Small intestine (tissue), 7 donors: ENCODE measurements around the gene APBB2. TPM values are rescaled to one million over a fixed set of nuclear protein-coding genes. Genes with fewer than 3 reads are reported as not detected.

ENCODE experiments used
- DNase-seq, 2 donors: peaks; one replicate each; pipeline versions ENCODE4 v3.0.0 to v3.0.0-alpha.2; 2013
- FAIRE-seq: peaks from 2 replicates; lab custom pipeline; 2012; peaks lifted over from hg19 to GRCh38; lab: Jason Lieb, UNC
- H3K27ac ChIP-seq, 3 donors: one replicate each; pipeline ENCODE4 v1.5.1; 2013; ENCODE audit warnings: low read length in 2 of 3, mild to moderate bottlenecking in 2 of 3, control low read depth in 1 of 3, inconsistent platforms in 1 of 3, low read depth in 1 of 3, moderate library complexity in 1 of 3
- H3K27me3 ChIP-seq, 3 donors: one replicate each; pipeline ENCODE4 v1.6.1; 2013; ENCODE audit warnings: low read length in 3 of 3, inconsistent platforms in 1 of 3; ENCODE audit not compliant: control insufficient read depth in 3 of 3, insufficient read depth in 3 of 3
- H3K36me3 ChIP-seq, 3 donors: one replicate each; pipeline ENCODE4 v1.6.1; 2013; ENCODE audit warnings: low read length in 3 of 3, inconsistent platforms in 1 of 3, low read depth in 1 of 3, mild to moderate bottlenecking in 1 of 3, moderate library complexity in 1 of 3; ENCODE audit not compliant: control insufficient read depth in 3 of 3, insufficient read depth in 2 of 3
- H3K4me1 ChIP-seq, 3 donors: one replicate each; pipeline ENCODE4 v1.6.1; 2013; ENCODE audit warnings: low read length in 2 of 3, inconsistent platforms in 1 of 3, low read depth in 1 of 3, mild to moderate bottlenecking in 1 of 3, moderate library complexity in 1 of 3; ENCODE audit not compliant: control insufficient read depth in 3 of 3, insufficient read depth in 2 of 3
- H3K4me3 ChIP-seq, 3 donors: one replicate each; pipeline ENCODE4 v1.5.1; 2013; ENCODE audit warnings: low read length in 3 of 3, control low read depth in 1 of 3, inconsistent platforms in 1 of 3, low read depth in 1 of 3, mild to moderate bottlenecking in 1 of 3, moderate library complexity in 1 of 3
- H3K9me3 ChIP-seq, 2 donors: one replicate each; pipeline ENCODE4 v1.6.1; 2013; ENCODE audit warnings: low read depth in 1 of 2, low read length in 1 of 2; ENCODE audit not compliant: control insufficient read depth in 2 of 2, insufficient read depth in 1 of 2
- WGBS, 3 donors: extraction: QIAGEN DNeasy Blood & Tissue Kit; methylation state at CpG; one replicate each; pipeline ENCODE4 v1.1.7; 2013; 5-methylcytosine and 5-hydroxymethylcytosine counted together
- polyA plus RNA-seq, 4 donors: library from polyadenylated mRNA; stranded (reverse) in 3 of 4; unstranded in 1 of 4; fragments of 200-250 nt in 3 of 4; fragments of 120-200 nt in 1 of 4; gene quantifications; one replicate each; pipeline versions ENCODE4 v1.2.1 to v1.2.3, GENCODE V29; 2013
- donor health status: healthy with polysubstance abuse.
- donor health status: control.
- donor health status: control.
- donor health status: Bipolar disorder and iron deficiency.
- donor health status: healthy.

The APBB2 gene
- polyA plus RNA-seq, 4 donors: 4.5 to 19.8 (median 8.9) TPM

DNA sequence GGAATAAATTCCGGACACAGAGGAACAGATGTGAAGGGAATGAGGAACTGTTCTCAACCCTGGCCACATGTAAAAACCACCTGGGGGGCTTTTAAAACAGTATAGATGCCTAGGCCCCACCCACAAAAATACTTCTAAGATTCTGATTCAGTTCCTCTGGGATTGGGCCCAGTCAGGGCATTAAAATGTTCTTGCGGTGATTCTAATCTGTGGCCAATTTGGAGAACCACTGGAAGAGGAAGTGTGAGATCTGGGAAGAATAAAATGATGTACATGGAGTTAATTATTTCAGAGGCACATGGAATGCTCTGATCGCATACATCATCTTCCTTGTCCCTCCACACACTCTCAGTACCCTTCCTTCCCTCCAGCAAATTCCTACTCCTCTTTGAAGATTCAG, 192.2 kb downstream of the APBB2 start:
- H3K4me3 ChIP-seq: no peak overlapping the region
- peaks cover 4 to 32% of the 10 kb centered on the region in 2 donors for H3K9me3 ChIP-seq
- H3K4me1 ChIP-seq: no peaks in the 10 kb centered on the region
- FAIRE-seq (no peak), DNase-seq (no peak)
- no peak overlapping the region for H3K27ac ChIP-seq
- H3K27me3 ChIP-seq: no peaks in the 10 kb centered on the region
- WGBS, 3 donors: 80 to 98% (median 96%) methylated on average over 3 of the region's 3 CpGs
- H3K36me3 ChIP-seq: peaks cover 0 to 2% (median 0%) of the 10 kb centered on the region in 3 donors

DNA sequence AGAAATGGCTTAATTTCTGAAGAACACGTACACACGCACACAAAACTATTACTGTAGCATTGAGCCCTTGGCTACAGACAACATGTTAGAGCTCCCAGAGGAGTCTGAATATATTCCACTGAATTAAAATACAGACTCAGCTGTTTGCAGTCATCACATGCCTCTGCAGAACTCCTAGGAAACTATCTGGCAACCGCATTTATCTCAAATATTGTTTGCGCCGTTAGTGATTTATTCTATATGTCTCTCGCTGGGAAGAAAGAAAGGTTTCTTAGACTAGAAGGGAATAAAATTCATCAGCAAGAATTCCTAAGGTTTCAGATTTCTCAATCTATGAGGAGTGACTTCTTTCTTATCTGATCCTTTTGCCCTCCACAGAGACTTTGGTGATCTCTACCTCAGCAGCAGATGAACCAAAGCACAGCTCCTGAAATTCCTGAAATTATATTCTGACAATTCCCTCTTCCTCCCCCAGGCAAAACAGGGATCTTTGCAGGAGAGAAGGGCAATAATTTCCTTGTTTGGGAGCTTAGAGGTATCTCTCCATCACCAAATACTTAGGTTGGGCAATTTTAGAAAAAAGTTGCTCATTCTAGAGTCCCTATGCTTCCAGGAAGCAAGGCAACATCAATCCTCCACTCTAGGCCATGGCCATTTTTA, 199.2 kb downstream of the APBB2 start:
- DNase-seq (no peak), FAIRE-seq (no peak)
- Histone ChIP-seq H3K27me3 (no peaks in the 10 kb centered on the region), H3K4me3 (no peak overlapping the region), H3K36me3 (peaks cover 0 to 13% (median 0%) of the 10 kb centered on the region in 3 donors), H3K27ac (no peak overlapping the region), H3K4me1 (no peaks in the 10 kb centered on the region), H3K9me3 (no peaks in the 10 kb centered on the region)
- WGBS, 3 donors: 70 to 96% (median 92%) methylated on average over 6 of the region's 6 CpGs

DNA sequence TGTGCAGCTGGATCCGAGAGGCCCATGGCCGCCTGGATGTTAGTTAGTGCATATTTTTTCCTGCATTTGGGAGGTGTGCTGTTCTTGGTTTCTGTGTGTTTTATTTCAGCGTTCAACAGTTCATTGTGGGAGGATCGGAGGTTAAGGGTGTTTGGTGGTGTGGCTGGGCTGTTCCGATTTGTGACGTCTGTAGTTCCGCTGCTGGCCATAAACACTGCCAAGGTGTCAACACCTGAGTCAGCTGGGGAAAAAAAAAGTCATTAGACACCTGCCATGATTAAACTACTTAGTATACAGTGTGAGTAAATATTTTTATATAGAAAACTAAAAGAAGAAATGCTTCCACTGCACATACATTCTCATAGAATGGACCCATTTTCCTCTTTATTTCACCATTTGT, 200.2 kb downstream of the APBB2 start:
- Histone ChIP-seq H3K36me3 (peaks cover 0 to 13% (median 0%) of the 10 kb centered on the region in 3 donors), H3K9me3 (no peaks in the 10 kb centered on the region), H3K4me1 (no peaks in the 10 kb centered on the region), H3K27ac (no peak overlapping the region), H3K27me3 (no peaks in the 10 kb centered on the region), H3K4me3 (no peak overlapping the region)
- WGBS, 3 donors: 90 to 93% (median 92%) methylated on average over 7 of the region's 7 CpGs
- no peak for DNase-seq
- no peak for FAIRE-seq

DNA sequence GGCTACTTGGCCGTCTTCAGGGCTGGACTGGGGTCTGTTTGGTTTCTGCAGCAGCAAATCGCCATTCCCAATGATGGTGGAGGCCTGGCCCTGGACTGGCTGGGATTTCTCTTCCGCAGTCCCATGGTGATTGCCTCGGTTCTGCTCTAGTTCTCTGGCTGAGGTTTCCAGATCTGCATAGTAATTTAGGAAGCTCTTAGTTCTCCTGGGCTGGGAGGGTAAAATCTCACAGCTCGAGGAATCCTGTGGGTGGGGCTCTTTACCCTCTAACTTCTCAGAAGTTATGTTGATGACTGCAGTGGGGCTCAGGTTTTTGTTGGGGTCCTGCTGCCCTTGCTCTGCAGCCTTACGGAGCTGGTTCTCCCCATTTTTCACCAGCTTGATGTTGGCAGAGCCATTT, 200.6 kb downstream of the APBB2 start:
- Histone ChIP-seq H3K4me3 (no peak overlapping the region), H3K4me1 (no peaks in the 10 kb centered on the region), H3K27me3 (no peaks in the 10 kb centered on the region), H3K36me3 (peaks cover 0 to 13% (median 0%) of the 10 kb centered on the region in 3 donors), H3K9me3 (no peaks in the 10 kb centered on the region), H3K27ac (no peak overlapping the region)
- no peak for DNase-seq
- 81 to 85% (median 85%) methylated on average over 6 of the region's 6 CpGs for WGBS, 3 donors
- no peak for FAIRE-seq

DNA sequence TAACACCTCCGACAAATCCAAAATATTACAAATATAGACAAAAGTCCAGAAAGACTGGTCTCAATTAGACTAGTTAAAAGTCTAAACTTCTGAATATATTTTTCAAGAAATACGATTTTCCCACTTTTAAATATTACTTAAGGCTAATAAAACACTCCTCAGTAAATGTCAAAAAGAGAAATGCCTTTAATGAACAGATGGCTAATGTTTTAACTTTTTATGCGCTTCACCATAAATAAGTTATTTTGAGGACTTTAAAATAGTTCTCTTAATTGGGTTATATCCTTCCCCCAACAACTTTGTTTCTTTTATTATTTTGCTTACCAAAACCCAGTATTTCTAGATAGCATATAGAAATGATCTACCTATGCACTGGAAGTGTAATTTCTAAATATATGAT, 201.4 kb downstream of the APBB2 start:
- DNase-seq (no peak), FAIRE-seq (no peak)
- Histone ChIP-seq H3K36me3 (peaks cover 0 to 13% (median 0%) of the 10 kb centered on the region in 3 donors), H3K4me1 (no peaks in the 10 kb centered on the region), H3K9me3 (no peaks in the 10 kb centered on the region), H3K27me3 (no peaks in the 10 kb centered on the region), H3K27ac (no peak overlapping the region), H3K4me3 (no peak overlapping the region)
- WGBS, 3 donors: 74 to 78% (median 78%) methylated on average over 3 of the region's 3 CpGs

DNA sequence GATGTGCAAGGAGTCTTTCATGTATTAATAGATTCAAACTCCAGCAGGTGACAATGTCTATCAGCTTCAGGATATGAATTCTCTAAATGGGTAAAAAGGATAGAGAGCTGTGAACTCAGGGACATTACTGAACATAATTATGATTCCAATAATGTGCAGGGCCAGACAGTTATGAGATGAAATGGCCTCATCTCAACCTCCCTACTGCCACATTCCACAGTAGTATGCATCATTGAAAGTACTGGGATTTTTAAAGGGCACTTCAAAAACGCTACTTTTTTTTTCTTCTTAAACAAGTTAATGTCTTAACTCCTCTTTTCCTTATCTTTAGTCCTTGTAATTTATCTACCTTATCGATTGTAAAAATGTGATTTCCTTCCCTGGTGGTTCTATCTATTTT, 202.0 kb downstream of the APBB2 start:
- Histone ChIP-seq H3K4me1 (no peaks in the 10 kb centered on the region), H3K27ac (no peak overlapping the region), H3K36me3 (peaks cover 0 to 13% (median 0%) of the 10 kb centered on the region in 3 donors), H3K9me3 (peaks cover 0 to 1% of the 10 kb centered on the region in 2 donors), H3K4me3 (no peak overlapping the region), H3K27me3 (no peaks in the 10 kb centered on the region)
- FAIRE-seq (no peak), DNase-seq (no peak)
- WGBS, 3 donors: 28 to 59% (median 37%) methylated on average over 2 of the region's 2 CpGs

DNA sequence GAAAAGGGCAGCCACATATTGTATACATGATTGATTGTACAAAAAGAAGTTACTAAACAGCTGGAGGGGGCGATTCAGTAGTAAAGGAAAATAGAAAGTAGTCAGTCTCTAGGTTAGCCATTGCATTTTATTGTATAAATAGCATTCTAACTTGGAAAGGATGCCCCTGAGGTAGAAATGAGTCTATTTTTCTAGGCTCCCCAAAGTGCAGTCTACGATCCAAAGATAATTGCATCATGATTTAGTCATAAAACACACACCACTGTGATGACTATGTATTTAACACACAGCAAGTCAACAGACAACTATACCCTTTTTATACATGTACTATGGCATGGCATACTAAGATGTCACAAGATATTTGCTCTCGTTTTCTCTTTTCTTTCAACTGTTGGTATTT, 204.9 kb downstream of the APBB2 start:
- Histone ChIP-seq H3K36me3 (peaks cover 0 to 13% (median 2%) of the 10 kb centered on the region in 3 donors), H3K27ac (no peak overlapping the region), H3K4me1 (no peaks in the 10 kb centered on the region), H3K4me3 (no peak overlapping the region), H3K9me3 (peaks cover 0 to 5% of the 10 kb centered on the region in 2 donors), H3K27me3 (no peaks in the 10 kb centered on the region)
- FAIRE-seq (no peak), DNase-seq (no peak)
- 64 to 73% (median 67%) methylated on average over 3 of the region's 3 CpGs for WGBS, 3 donors

DNA sequence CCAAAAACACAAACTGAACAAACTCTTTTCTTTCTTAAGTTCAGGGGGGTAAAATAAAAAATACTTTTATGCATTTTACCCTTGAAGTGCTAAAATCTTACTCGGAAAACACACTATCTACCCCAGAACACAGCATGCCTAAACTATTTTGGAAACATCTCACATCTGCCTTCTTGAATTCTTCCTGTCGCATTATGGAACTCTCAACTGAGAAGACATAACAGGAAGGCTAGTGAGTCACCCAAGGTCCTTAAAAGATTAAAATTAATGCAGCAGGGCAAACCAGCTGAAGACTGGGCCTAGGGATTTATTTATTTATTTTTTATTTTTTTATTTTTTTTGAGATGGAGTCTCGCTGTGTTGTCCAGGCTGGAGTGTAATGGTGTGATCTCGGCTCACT, 208.2 kb downstream of the APBB2 start:
- peaks cover 0 to 2% (median 0%) of the 10 kb centered on the region in 3 donors for H3K36me3 ChIP-seq
- no peak for FAIRE-seq
- H3K27me3 ChIP-seq: no peaks in the 10 kb centered on the region
- H3K9me3 ChIP-seq: peaks cover 0 to 5% of the 10 kb centered on the region in 2 donors
- no peak overlapping the region for H3K27ac ChIP-seq
- 88 to 94% (median 91%) methylated on average over 4 of the region's 4 CpGs for WGBS, 3 donors
- DNase-seq: no peak
- no peak overlapping the region for H3K4me3 ChIP-seq
- no peaks in the 10 kb centered on the region for H3K4me1 ChIP-seq

DNA sequence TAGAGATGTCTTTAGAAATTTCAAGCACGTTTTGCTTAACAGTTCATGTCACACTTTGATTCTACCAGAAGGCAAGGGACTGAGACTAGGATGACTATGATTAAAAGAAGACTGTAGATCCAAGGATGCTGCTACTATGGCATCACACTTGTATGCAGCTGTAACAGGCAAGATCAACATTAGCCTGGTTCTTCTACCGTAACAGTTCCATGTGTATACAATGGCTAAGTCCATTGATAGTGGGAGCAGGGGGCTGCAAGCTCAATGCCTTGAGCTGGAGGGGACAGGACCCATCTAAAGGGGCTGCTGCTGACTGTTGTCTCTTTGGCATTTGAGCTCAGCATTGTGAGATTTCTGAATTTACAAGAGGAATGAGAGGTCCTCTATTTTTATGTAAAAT, 212.0 kb downstream of the APBB2 start:
- FAIRE-seq (no peak), DNase-seq (no peak)
- no peaks in the 10 kb centered on the region for H3K27me3 ChIP-seq
- H3K36me3 ChIP-seq: peaks cover 0 to 2% (median 0%) of the 10 kb centered on the region in 3 donors
- WGBS, 3 donors: 78 to 84% (median 82%) methylated on average over 2 of the region's 2 CpGs
- H3K9me3 ChIP-seq: peaks cover 0 to 4% of the 10 kb centered on the region in 2 donors
- H3K4me3 ChIP-seq: no peak overlapping the region
- H3K4me1 ChIP-seq: no peaks in the 10 kb centered on the region
- H3K27ac ChIP-seq: no peak overlapping the region
